NAMALWA (cell line): ENCODE data around the gene PTCD1.
A peak's percentile ranks its signal among the peaks of the same experiment; 100 is the strongest.

Experiments used
- DNase-seq: peaks from one replicate; pipeline ENCODE4 v3.0.0-alpha.2; 2015; ENCODE audit warnings: low spot score

Gene PTCD1

GRCh38 chr7:99408379-99409191, 30.0 kb downstream of the PTCD1 start, which contains the start of the genes BUD31 and PDAP1:
Gene BUD31 (plus strand): TSS chr7:99408969. CDS start chr7:99411093, 2,124 bp downstream.
Gene PDAP1 (minus strand): TSS chr7:99408597. CDS start chr7:99408548, 49 bp downstream.
- peak; percentile 98 for DNase-seq

- peak; percentile 51 for DNase-seq
These were observed 30.7 kb downstream of the PTCD1 start for GRCh38 chr7:99407872-99408378.

GRCh38 chr7:99406557-99406956, 32.0 kb downstream of the PTCD1 start:
- DNase-seq: peak; percentile 53

GRCh38 chr7:99404977-99405320, 33.6 kb downstream of the PTCD1 start:
- no peak for DNase-seq

- DNase-seq: no peak
These were observed 34.2 kb downstream of the PTCD1 start for GRCh38 chr7:99404235-99404976.

DNA sequence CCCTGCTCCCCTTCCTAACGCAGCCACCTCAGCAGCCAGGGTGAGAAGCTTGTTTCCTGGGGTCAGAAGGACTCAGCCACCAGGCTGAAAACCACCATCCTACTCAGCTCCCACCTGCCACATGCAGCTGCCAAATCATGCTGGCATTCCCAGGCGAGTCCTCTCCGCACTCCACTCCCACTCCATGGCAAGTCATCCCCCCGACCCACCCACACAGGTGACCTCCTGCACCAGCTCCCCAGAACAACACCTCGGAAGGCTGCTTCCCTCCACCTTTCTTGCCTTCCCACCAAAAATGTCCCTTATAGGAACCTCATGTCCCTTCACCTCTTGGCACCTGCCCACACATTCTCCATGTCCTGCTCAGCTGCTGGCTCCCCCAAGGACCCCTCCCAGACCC, 34.8 kb downstream of the PTCD1 start:
- DNase-seq: no peak

GRCh38 chr7:99402854-99403253, 35.7 kb downstream of the PTCD1 start:
- DNase-seq: no peak

DNA sequence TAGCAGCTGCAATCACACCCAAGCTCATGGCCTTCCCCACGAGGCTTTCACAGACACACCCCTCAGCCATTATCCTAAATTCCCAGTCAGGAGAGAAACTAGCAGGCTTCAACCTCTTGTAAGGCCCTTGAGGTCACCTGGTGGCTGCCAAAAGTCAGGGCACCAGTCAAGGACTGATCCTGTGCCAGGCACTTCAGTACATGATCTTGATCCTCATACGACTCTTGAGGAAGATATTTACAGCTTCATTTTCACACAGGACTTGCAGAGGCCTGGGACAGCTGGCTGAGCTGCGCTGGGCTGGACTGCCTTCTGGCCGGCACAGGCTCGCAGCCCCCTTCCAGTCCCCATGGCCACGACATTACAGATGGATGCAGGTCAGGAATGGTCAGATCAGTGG, 39.0 kb downstream of the PTCD1 start:
- DNase-seq: no peak

GRCh38 chr7:99398891-99399445, 39.6 kb downstream of the PTCD1 start:
- no peak for DNase-seq

DNA sequence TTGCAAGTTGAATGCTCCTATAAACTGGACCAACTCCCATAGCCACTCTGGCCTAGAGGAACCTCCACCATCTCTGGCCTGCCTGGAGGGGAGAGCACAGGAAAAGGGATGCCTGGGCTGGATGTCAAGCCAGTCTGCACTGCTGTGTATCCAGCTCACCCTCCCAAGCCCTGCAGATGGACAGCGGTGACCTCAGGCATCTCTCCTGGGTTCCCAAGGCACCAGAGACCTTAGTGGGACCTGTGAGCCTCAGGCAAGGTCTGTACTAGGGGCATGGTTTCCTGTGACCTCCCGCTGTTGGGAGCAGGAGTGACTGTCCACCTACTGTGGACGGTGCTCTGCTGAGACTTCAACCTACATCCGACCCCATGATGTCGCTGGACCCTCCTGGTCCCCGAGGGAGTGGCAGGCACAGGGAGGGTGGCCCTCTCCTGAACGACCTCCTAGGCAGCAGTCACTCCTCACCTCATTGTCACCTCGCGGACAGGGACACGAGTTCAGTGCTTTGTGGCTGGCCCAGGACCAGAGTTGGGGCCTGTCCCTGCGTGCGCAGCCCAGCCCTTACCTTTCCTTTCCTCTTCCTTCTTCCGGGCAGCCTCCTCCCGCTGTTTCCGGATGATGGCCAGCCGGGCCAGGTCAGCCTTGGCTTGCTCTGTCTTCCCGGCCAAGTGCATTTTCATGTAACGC, 41.2 kb downstream of the PTCD1 start:
- DNase-seq: no peak

GRCh38 chr7:99396418-99397296, 41.9 kb downstream of the PTCD1 start:
- DNase-seq: no peak

DNA sequence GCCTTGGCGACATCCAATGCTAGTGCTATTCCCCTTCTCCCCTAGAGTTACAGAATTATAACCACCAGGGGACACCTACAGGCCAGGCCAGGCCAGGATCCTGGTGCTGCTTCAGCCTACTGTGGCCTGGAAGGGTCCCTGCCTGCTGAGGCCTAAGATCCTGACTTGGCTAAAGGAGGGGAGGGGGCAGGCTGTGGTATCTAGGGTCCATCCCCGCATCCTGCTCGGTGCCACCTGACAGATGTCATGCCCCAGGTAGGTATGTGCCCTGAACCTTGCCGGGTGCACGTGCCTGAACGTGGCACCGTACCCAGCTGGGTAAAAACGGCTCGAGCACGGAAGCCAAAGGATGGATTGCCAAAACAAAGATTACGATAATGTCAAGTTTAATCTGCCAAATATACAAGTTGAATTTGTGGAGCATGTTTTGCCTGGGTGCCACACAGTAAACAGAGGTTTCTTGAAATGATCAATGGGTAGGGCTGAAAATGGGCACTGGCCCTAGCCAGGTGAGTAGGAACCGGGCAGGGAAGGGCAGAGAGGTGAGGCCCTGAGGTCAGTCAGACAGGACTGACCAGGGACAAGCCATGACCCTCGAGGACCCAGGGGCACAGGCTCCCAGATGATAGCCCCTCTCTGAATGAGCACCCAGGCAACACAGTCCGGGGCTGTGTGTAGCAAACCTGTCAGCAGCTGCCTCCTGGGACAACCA, 42.8 kb downstream of the PTCD1 start:
- no peak for DNase-seq

- DNase-seq: no peak
These were observed 44.5 kb downstream of the PTCD1 start for GRCh38 chr7:99394188-99394502.

DNA sequence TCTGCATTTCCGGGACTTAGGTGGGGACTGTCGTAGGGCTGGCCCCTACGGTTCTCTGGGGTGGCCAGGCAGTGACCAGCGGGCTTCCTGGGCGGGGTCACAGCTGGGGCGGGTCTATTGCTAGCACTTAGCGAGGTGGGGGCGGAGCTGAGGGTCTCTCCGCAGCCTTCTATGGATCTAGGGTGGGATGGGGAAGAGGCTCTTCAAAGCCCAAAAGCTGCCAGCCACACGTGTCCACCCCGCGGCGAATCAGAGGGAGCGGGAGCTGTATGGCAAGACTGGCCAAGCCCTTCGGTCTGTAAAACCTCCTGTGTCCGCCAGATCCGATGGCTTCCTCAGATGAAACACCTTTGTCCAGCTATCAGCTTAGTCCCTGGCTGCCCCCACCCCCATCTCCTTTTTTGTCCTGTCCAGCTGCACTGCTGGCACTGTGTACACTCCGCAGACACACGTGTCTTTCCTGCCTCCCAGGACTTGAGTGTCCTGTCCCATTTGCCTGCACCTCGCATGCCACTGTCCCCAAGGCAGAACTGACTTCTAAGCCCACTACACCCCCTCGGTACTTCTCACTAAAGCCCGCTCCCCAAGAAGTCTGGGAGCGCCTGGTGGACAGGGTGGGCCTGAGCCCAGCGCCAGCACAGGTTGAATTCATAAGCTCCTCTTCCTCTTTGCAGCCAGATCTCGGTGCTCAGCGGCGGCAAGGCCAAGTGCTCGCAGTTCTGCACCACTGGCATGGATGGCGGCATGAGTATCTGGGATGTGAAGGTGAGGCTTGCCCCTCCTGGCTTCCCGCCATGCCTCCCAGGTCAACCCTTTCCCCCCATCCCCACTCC, 45.0 kb downstream of the PTCD1 start:
- DNase-seq: no peak

GRCh38 chr7:99392659-99393354, 45.8 kb downstream of the PTCD1 start:
- no peak for DNase-seq

DNA sequence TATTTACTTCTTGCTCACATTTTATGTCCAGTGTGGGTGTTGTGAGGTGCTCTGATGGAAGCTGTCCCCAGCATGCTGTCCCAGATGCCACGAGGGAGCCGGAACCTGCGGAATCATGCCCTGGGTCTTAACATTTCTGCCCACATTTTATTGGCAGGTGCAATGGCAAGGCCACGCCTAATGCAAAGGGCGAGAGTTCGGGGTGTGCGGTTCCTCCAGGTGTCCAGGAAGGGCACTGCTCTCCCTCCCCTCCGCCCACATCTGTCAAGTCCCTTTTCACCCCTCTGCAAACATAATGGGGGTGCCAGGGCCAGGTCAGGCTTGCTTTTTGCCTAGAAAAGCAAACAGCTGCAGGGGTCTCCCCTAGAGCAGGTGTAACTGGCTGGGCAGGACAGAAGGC, 46.6 kb downstream of the PTCD1 start:
- no peak for DNase-seq

GRCh38 chr7:99390941-99391602, 47.5 kb downstream of the PTCD1 start:
- DNase-seq: no peak

GRCh38 chr7:99389772-99390171, 48.8 kb downstream of the PTCD1 start:
- DNase-seq: no peak

DNA sequence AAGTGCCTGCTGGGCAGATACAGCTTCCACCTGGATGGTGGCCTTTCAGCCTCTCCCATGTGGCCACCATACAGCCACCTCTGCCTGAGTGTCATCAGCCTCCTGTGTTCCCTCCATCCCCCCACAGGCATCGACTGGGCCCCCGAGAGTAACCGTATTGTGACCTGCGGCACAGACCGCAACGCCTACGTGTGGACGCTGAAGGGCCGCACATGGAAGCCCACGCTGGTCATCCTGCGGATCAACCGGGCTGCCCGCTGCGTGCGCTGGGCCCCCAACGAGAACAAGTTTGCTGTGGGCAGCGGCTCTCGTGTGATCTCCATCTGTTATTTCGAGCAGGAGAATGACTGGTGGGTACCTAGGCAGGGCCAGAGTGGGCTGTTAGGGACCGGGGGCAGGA, 50.7 kb downstream of the PTCD1 start:
- no peak for DNase-seq
